GM19351 (cell line): ENCODE measurements around the gene CYB561D1.
"Not testable (repeated sequence)": the region's sequence is repeated elsewhere in the genome, so short reads cannot be mapped to it uniquely, and the experiment has no call there.

ENCODE experiments used
- ATAC-seq: cut with Tn5 transposase; IDR thresholded peaks from one replicate; pipeline ENCODE4 v1.9.1; 2021; ENCODE audit warnings: mild to moderate bottlenecking, moderate library complexity; ENCODE audit not compliant: unreplicated experiment

CYB561D1 gene

GRCh38 chr1:109493805-109494539 is at the start of gene CYB561D1:
TSS of gene CYB561D1 (plus strand) at chr1:109494094. CDS start at chr1:109494140, 46 bp downstream.
- ATAC-seq, result peak; percentile 86

- no peak for ATAC-seq
Measured at GRCh38 chr1:109444346-109444745, 49.5 kb upstream of the CYB561D1 start.

- ATAC-seq, result not testable (repeated sequence)
Measured at GRCh38 chr1:109445949-109446695, 47.8 kb upstream of the CYB561D1 start.

GRCh38 chr1:109447524-109447923 is 46.4 kb upstream of the CYB561D1 start:
- no peak for ATAC-seq

- ATAC-seq, result no peak
Measured at GRCh38 chr1:109454497-109455133, 39.3 kb upstream of the CYB561D1 start.

GRCh38 chr1:109457819-109458218 is 36.1 kb upstream of the CYB561D1 start:
- ATAC-seq, result no peak

- no peak for ATAC-seq
Measured at GRCh38 chr1:109466125-109466451, 27.8 kb upstream of the CYB561D1 start.

- no peak for ATAC-seq
Measured at GRCh38 chr1:109466452-109467300, 27.2 kb upstream of the CYB561D1 start, which contains the start of gene SYPL2. TSS of gene SYPL2 (plus strand) at chr1:109466546. CDS start at chr1:109466844, 298 bp downstream.

GRCh38 chr1:109467301-109467777 is 26.6 kb upstream of the CYB561D1 start:
- ATAC-seq, result no peak

- ATAC-seq, result no peak
Measured at GRCh38 chr1:109468061-109468460, 25.8 kb upstream of the CYB561D1 start.

GRCh38 chr1:109468903-109469302 is 25.0 kb upstream of the CYB561D1 start:
- no peak for ATAC-seq

GRCh38 chr1:109470245-109470644 is 23.6 kb upstream of the CYB561D1 start:
- no peak for ATAC-seq

GRCh38 chr1:109472779-109473178 is 21.1 kb upstream of the CYB561D1 start:
- no peak for ATAC-seq

GRCh38 chr1:109473284-109474057 is 20.4 kb upstream of the CYB561D1 start:
- ATAC-seq, result not testable (repeated sequence)

- no peak for ATAC-seq
Measured at GRCh38 chr1:109474697-109475096, 19.2 kb upstream of the CYB561D1 start.

GRCh38 chr1:109475261-109475660 is 18.6 kb upstream of the CYB561D1 start:
- ATAC-seq, result no peak

GRCh38 chr1:109476825-109477224 is 17.1 kb upstream of the CYB561D1 start:
- ATAC-seq, result no peak

GRCh38 chr1:109477821-109478220 is 16.1 kb upstream of the CYB561D1 start:
- ATAC-seq, result no peak

- ATAC-seq, result no peak
Measured at GRCh38 chr1:109478806-109479205, 15.1 kb upstream of the CYB561D1 start.

GRCh38 chr1:109479311-109479710 is 14.6 kb upstream of the CYB561D1 start:
- ATAC-seq, result no peak
